Measurements from ENCODE around the gene AUTS2. TPM values are rescaled to one million over a fixed set of nuclear protein-coding genes. Genes with fewer than 3 reads are reported as not detected.

AUTS2 gene
- polyA plus RNA-seq, 1 donor from 2014 or later, result 8.9 TPM

DNA sequence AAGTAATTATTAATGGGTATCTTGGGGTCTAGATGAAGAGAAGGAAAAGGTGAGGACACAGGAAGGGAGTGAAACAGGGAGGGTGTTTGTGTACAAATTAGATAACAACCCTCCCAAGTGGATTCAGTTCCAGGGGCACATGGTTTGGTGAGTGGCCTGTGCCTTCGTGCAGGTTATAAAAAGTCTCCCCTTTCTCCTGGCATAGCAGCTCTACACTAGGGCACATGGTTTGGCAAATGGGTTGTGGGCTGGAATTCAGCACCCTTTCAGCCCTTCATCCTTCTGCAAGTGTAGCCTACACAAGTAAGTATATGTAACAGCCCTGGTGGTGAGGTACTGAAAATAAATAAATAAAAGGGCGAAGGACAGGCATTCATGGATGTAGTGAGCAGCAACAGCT lies 359.4 kb downstream of the AUTS2 start:
- Mint-ChIP-seq H3K4me1 (peaks cover 19 to 39% (median 32%) of the 10 kb centered on the region in 3 donors), H3K27ac (peak overlapping the region in 1 of 3 donors; percentile 14), H3K4me3 (no peak overlapping the region), H3K27me3 (no peaks in the 10 kb centered on the region), H3K9me3 (no peaks in the 10 kb centered on the region), H3K36me3 (no peaks in the 10 kb centered on the region)

DNA sequence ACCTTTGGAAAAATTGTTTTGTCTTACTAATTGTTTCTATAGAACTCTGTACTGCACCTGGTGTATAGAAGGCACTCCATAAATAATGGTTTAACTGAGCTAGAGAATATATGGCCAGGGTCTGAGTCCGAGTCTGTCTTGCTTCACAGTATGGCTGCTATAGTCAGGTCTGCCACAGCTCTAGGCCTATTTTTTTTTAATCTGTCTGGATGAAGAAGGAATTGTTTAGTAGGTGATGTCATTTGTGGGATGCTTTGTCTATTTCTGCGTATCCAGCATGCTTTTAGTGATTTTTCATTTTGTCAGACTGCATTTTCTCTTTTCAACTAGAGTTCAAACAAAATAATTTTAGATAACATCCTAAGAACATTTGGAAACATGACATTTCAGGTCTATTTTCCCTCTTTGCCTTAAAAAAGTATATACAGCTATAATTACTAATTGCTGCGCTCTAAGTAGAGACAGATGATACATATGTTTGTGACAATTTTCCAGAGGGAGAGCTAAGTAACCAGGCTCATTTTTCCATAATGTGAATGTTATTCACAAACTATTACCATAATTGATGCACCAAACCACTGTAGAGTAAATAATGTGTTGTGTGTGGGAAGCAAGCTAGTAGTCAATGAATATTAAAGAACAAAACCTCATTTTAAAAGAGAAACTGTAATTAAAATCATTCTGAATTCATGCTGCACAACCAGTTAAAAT lies 361.7 kb downstream of the AUTS2 start:
- Mint-ChIP-seq H3K27me3 (no peaks in the 10 kb centered on the region), H3K9me3 (no peaks in the 10 kb centered on the region), H3K27ac (no peak overlapping the region), H3K36me3 (no peaks in the 10 kb centered on the region), H3K4me3 (no peak overlapping the region), H3K4me1 (peaks cover 16 to 36% (median 35%) of the 10 kb centered on the region in 3 donors)

DNA sequence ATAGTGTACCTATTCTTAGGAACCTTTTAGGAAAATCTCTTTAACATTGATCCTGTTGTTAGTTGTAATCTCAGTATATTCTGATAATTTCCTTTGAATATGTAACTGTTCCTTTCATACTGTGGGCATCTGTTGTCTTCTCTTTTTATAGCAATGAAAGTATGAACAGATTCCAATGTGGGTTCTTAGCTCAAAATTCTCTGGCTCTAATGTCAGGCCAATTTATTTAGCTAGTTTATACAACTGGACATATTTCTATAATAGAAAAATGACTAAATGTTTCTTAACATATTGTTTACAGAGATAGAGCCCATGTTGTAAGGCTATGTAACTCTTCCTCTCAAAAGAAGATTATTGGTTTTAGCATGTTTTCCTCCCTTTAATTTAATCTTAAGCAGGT lies 363.2 kb downstream of the AUTS2 start:
- peaks cover 0 to 1% (median 0%) of the 10 kb centered on the region in 3 donors for H3K9me3 Mint-ChIP-seq
- H3K36me3 Mint-ChIP-seq, result no peaks in the 10 kb centered on the region
- H3K4me1 Mint-ChIP-seq, result peaks cover 16 to 31% (median 30%) of the 10 kb centered on the region in 3 donors
- no peak overlapping the region for H3K4me3 Mint-ChIP-seq
- H3K27ac Mint-ChIP-seq, result no peak overlapping the region
- no peaks in the 10 kb centered on the region for H3K27me3 Mint-ChIP-seq

DNA sequence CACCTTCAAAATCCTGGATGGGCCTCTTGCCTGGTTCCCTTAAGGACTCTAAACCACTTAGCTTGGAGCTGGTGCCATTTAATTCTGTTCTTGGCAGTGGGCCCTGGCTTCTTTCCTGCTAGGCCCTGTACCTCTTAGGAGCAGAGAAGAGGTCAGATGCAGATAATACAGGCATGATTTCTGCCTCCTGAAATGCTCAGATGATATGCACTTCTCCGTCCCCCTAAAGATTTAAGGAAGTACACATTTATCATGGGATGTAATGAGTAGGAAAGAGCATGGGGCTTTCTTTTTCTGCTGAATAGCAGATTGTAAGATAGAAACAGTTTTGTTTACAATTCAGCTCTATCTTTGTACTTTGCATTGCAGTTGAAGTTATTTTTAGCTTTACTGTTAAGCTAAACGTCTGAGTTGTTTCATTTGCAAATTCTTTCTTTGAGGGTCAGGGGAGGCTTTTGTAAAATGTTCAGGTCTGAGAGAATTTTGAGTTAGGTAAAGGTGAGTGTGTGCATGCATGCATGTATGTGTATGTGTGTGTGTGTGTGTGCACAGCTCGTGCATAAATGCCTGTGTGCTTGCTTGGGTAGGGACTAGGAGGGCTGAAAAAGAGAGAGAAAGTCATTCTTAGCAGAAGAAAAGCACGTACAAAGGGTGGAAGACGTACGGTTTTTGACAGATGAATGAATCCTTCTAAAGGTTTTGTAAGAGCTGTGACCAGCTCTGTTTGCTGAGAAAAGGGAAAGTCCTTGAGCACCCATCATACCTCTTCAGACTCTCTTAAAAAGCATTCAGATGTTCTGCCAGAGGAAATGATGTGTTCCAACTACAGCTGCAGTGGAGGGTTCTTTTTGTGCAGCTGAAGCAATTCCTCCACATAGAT lies 364.2 kb downstream of the AUTS2 start:
- H3K9me3 Mint-ChIP-seq, result peaks cover 0 to 1% (median 0%) of the 10 kb centered on the region in 3 donors
- no peaks in the 10 kb centered on the region for H3K36me3 Mint-ChIP-seq
- H3K27me3 Mint-ChIP-seq, result peaks cover 2% of the 10 kb centered on the region
- H3K4me1 Mint-ChIP-seq, result peaks cover 16 to 31% (median 30%) of the 10 kb centered on the region in 3 donors
- H3K27ac Mint-ChIP-seq, result peak overlapping the region; percentile 25 to 90 (median 69)
- H3K4me3 Mint-ChIP-seq, result peak overlapping the region; percentile 3 to 85 (median 69)

DNA sequence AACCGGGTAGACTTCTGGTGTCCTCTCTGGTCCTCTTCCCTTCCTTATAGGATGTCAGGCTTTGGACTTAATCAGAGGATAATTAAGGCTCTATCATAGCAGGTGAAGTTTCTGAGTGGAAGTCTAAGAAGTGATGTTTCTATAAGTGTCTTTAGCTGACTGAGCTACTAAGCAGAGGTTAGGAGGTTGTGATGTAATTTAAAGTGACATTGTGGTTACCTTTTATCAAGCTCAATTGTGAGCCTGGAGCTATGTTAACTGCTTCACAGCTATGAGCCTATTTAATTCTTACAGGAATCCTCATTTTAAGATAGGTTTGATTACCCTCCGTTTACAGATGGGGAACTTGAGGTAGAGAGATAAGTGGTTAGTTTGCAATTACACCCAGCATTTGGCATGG lies 365.1 kb downstream of the AUTS2 start:
- Mint-ChIP-seq H3K27ac (peak overlapping the region in 1 of 3 donors; percentile 9), H3K27me3 (peaks cover 3% of the 10 kb centered on the region), H3K4me3 (no peak overlapping the region), H3K9me3 (peaks cover 0 to 1% (median 0%) of the 10 kb centered on the region in 3 donors), H3K36me3 (no peaks in the 10 kb centered on the region), H3K4me1 (peaks cover 21 to 37% (median 35%) of the 10 kb centered on the region in 3 donors)

DNA sequence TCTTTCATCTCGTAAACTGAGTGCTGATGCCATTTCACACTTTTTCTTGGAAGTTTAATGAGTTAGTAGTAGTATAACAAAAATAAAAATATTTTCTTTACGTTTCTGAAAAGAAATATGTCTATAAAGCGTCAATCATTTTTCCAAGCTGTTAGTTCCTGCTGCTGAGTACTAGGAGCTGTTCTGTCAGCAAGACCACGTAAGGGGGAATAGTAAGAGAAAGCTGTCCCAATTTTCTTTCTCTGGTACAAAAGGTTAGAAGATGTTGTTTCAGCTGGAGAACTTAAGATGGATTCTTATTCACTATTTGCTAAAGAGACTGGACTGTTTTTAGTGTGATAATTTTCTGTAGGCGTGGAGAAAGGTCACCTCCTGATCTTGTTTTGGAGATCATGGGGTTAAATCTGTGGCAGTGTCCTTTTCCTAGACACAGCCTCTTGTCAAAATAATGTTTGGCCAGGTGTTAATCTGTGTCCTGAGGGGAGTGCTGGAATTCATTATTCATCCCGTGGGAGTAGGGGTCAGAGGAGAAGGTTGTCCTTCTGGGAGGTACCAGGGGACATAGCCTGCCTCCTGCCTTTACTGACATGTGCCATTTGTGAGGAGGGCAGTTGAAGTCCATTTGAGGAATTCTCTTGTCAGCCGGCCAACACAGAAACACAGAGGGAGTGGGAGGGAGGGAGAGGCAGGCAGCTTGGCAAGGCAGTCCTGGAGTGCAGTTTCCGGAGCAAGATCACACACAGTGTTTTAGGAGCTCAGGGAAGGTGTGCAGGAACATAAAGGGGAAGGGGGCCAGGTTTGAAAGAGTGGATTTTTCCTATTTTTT lies 368.7 kb downstream of the AUTS2 start:
- Mint-ChIP-seq H3K27ac (no peak overlapping the region), H3K9me3 (peaks cover 0 to 1% (median 0%) of the 10 kb centered on the region in 3 donors), H3K36me3 (no peaks in the 10 kb centered on the region), H3K27me3 (peaks cover 5% of the 10 kb centered on the region), H3K4me3 (no peak overlapping the region), H3K4me1 (peaks cover 12 to 30% (median 25%) of the 10 kb centered on the region in 3 donors)

DNA sequence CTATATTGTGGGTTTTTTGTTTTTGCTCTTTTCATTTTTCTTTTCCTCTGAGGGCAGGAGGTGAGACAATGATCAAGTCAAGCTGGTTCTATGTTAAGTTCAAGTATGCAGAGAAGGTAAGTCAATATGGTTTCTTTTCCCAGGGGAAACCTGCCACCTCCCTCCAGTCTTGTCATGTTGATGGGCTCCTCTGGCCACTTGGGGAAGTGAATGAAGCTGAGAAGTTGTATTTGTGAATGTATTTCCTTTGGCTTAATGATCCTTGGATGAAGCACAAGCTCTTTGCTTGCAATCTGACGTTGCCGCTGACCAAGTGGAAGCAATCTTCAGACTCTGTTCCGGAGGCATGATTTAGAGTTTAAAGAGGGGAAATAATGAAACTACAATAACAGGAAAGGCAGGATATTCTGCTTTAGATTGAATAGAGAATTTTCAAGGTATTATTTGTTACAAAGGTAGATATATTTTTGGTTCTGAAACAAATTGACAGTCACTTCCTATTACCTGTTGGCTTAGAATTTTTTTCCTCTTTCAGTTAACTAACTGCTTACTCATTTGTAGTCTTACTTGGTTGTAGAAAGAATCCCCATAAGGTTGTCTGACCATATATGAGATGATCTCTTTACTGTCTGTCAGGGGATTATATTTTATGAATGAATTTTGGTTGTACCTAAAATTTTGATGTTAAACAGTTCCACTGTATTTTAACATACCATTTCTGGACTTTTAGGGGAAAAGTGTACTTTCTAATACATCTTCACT lies 369.6 kb downstream of the AUTS2 start:
- Mint-ChIP-seq H3K9me3 (peaks cover 0 to 1% (median 0%) of the 10 kb centered on the region in 3 donors), H3K4me3 (no peak overlapping the region), H3K27ac (no peak overlapping the region), H3K27me3 (peaks cover 5% of the 10 kb centered on the region), H3K4me1 (peaks cover 6 to 21% (median 17%) of the 10 kb centered on the region in 3 donors), H3K36me3 (no peaks in the 10 kb centered on the region)

DNA sequence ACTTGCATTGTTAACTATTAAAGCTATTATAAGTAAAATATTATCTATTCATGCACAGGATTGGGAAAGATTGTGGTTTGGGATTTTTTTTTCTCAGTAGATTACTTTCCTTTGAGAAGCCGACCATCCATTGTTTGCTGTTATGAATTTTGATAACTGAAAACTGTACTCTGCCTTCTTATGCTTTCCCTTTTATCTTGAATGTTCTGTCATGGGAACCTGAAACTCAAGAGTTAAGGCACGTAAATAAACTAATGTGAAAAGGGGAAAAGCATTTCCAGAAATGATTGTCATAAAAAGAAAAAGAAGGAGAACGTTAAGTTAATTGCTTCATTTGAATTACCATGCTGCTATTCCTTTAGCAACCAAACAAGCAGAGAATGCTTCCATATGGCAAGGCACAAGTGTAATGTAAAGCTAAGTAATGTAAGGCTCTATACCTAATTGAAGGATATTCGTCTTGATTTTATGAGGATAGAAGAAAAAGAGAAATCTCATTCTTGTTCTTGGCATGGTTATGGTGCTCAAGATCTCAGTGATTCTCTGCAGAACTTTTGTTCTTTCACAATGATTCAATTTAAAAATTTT lies 370.8 kb downstream of the AUTS2 start:
- Mint-ChIP-seq H3K36me3 (no peaks in the 10 kb centered on the region), H3K27ac (no peak overlapping the region), H3K4me3 (no peak overlapping the region), H3K9me3 (peaks cover 0 to 1% (median 0%) of the 10 kb centered on the region in 3 donors), H3K4me1 (peaks cover 6 to 11% (median 8%) of the 10 kb centered on the region in 3 donors), H3K27me3 (peaks cover 5% of the 10 kb centered on the region)

DNA sequence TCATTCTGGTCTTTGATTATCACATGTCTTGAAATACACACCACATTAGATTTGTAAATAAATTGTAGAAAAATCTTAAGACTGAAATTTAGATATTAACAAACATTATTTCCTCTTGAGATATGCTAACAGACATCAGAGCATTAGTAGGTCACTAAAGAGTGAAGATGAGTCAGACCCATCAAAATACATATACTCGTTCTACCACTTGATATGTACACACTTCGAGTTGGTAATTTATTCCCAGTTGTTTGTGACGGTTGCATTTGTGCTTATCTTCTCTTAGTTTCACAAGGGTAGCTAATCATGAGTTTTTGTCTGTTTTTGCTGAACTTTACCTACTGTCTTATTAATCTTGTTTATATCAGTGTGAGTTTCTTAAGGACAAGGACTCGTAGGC lies 383.4 kb downstream of the AUTS2 start:
- Mint-ChIP-seq H3K36me3 (no peaks in the 10 kb centered on the region), H3K4me3 (no peak overlapping the region), H3K27me3 (peaks cover 5% of the 10 kb centered on the region), H3K27ac (no peak overlapping the region), H3K4me1 (peaks cover 0 to 3% (median 2%) of the 10 kb centered on the region in 3 donors), H3K9me3 (peaks cover 0 to 6% (median 0%) of the 10 kb centered on the region in 3 donors)

DNA sequence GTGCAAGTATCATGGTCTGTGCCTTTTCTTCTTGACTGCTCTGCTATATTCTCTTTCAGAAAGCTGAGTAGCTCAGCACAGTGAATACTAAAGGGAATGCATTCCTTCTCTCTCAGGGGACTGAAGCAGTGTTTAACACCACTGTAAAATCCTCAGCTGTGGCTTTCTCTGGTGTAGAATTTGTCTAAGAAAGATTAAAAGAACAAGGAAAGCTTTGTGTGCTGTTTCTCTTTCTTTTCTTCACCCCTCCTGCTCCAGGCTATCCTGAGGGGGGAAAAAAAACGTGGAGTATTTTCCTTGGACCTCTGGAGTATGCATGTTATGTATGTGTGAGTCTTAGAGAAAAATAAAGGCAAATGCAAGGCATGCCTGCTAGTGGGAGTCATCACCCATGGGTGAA lies 383.9 kb downstream of the AUTS2 start:
- H3K9me3 Mint-ChIP-seq, result no peaks in the 10 kb centered on the region
- H3K36me3 Mint-ChIP-seq, result no peaks in the 10 kb centered on the region
- H3K27me3 Mint-ChIP-seq, result peaks cover 5% of the 10 kb centered on the region
- no peak overlapping the region for H3K27ac Mint-ChIP-seq
- H3K4me1 Mint-ChIP-seq, result peaks cover 0 to 3% (median 2%) of the 10 kb centered on the region in 3 donors
- peak overlapping the region in 1 of 4 donors; percentile 49 for H3K4me3 Mint-ChIP-seq

DNA sequence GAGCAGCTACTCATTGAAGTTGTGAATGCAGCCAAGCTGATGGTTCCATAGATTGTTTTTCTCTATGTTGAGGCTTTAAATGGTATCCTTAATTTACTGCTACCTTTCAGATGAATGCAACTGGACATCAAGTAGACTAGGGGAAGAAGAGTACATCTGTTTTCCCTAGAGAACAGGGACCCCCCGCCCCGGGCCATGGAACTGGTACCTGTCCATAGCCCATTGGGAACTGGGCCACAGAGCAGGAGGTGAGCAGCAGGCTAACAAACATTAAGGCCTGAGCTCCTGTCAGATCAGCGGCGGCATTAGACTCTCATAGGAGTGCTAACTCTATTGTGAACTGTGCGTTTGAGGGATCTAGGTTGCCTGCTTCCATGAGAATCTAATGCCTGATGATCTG lies 391.3 kb downstream of the AUTS2 start:
- H3K36me3 Mint-ChIP-seq, result no peaks in the 10 kb centered on the region
- H3K27ac Mint-ChIP-seq, result no peak overlapping the region
- H3K27me3 Mint-ChIP-seq, result peaks cover 1% of the 10 kb centered on the region
- H3K4me1 Mint-ChIP-seq, result peaks cover 0 to 9% (median 0%) of the 10 kb centered on the region in 3 donors
- H3K9me3 Mint-ChIP-seq, result no peaks in the 10 kb centered on the region
- peak overlapping the region in 1 of 4 donors; percentile 28 for H3K4me3 Mint-ChIP-seq

DNA sequence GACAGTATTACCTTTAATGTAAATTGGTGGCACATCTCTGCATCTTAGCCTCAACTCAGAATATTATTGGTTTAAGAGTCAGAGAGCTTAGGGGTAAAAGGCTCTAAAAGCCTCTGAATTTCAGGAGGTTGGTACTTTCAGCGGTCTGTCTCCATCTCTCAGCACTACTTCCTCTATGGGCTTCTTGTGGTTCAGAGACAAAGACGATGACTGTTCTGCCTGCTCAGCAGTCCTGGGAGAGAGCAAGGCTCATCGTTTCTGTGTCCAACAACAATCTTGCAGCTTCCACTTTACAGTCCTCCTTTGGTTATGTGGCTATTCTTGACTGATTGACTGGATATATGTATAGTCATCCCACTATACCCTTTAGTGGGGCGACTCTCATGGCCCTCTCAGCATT lies 394.7 kb downstream of the AUTS2 start:
- Mint-ChIP-seq H3K4me1 (peaks cover 0 to 9% (median 0%) of the 10 kb centered on the region in 3 donors), H3K27me3 (peaks cover 1% of the 10 kb centered on the region), H3K27ac (no peak overlapping the region), H3K36me3 (no peaks in the 10 kb centered on the region), H3K4me3 (no peak overlapping the region), H3K9me3 (no peaks in the 10 kb centered on the region)

DNA sequence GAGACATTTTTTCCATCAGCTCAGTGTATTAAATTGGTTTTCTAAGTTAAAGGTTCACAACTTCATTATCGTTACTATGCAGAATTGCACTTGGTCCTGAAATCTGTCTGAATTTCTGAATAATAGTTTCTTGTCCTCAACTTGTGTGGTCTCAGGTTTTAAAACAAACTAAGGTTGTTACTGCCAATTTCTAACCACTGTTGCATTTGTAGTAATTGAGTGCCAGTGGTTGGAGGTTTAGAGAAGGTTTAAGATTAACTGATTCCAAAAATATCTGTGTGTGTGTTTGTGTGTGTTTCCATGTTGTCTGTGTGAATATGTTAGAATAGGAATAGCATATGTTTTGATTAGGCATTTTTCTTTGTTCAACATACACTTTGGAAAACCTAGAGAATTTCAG lies 395.9 kb downstream of the AUTS2 start:
- no peaks in the 10 kb centered on the region for H3K9me3 Mint-ChIP-seq
- H3K27ac Mint-ChIP-seq, result no peak overlapping the region
- no peaks in the 10 kb centered on the region for H3K36me3 Mint-ChIP-seq
- peaks cover 0 to 9% (median 2%) of the 10 kb centered on the region in 3 donors for H3K4me1 Mint-ChIP-seq
- H3K27me3 Mint-ChIP-seq, result no peaks in the 10 kb centered on the region
- H3K4me3 Mint-ChIP-seq, result no peak overlapping the region

All from IgD-negative memory B cell (primary cell).